ENCODE results near the gene ADAM10.

Gene ADAM10

GRCh38 chr15:58726867-58727266 is 22.6 kb downstream of the ADAM10 start:
- TF ChIP-seq, protein P1, sequence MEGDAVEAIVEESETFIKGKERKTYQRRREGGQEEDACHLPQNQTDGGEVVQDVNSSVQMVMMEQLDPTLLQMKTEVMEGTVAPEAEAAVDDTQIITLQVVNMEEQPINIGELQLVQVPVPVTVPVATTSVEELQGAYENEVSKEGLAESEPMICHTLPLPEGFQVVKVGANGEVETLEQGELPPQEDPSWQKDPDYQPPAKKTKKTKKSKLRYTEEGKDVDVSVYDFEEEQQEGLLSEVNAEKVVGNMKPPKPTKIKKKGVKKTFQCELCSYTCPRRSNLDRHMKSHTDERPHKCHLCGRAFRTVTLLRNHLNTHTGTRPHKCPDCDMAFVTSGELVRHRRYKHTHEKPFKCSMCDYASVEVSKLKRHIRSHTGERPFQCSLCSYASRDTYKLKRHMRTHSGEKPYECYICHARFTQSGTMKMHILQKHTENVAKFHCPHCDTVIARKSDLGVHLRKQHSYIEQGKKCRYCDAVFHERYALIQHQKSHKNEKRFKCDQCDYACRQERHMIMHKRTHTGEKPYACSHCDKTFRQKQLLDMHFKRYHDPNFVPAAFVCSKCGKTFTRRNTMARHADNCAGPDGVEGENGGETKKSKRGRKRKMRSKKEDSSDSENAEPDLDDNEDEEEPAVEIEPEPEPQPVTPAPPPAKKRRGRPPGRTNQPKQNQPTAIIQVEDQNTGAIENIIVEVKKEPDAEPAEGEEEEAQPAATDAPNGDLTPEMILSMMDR (conservative IDR thresholded peaks at IDR 0.05; ENCODE audit: low read depth), result no peak
- ChIA-PET CTCF (no interaction called here), POLR2A (ENCODE audit: low non-redundant PET) (interaction anchor here (0.7 kb wide), 1 partner anchor 30 kb away, joined by 7 read pairs; no protein-coding TSS in a partner anchor)
- no peak overlapping the region; the same call in 1 of the 2 replicates for H3K27ac ChIP-seq
- no peak for DNase-seq (ENCODE audit: low spot score)

DNA sequence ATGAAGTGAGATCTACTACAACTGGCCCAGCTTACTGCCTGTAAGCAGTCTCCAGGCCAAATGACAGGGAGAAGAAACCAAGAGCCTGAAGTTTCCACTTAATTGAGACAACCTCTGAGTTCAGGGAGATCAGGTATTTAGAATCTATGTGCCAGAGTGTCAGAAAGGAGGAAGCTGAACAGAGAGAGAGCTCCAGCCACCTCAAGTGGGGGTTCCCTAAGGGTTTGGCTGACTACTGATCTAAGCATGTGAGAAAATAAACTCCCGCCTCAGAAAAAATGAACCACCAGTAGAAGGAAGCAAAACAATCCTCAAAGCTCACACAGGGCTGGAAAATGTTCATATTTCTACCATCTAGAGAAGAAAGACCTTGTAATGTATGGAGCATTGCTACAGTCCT is 25.0 kb downstream of the ADAM10 start:
- H3K27ac ChIP-seq, result no peak overlapping the region
- CTCF ChIA-PET, result interaction anchor here (0.6 kb wide), 1 partner anchor 22 kb away, joined by 3 read pairs; no protein-coding TSS in a partner anchor
- POLR2A ChIA-PET (ENCODE audit: low non-redundant PET), result no interaction called here
- DNase-seq (ENCODE audit: low spot score), result no peak
- TF ChIP-seq, protein P1 (conservative IDR thresholded peaks at IDR 0.05; ENCODE audit: low read depth), result no peak

DNA sequence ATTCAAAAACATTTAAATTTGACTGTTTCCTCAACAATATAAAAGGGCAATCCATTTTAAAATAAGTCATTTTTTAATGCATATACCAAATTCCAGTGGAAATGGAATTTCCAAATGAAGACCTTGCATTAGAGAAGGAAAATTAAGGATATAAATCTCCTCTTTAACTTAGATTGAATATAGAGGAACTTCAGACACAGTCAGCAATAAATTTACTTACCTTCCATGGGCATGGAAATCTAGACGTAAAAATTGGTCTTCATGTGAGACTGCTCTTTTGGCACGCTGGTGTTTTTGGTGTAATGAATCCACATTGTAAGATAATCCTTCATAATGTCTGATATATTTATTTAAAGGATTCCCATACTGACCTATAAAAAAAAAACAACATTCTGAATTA is 32.1 kb downstream of the ADAM10 start:
- ChIA-PET POLR2A (ENCODE audit: low non-redundant PET) (no interaction called here), CTCF (no interaction called here)
- TF ChIP-seq, protein P1 (conservative IDR thresholded peaks at IDR 0.05; ENCODE audit: low read depth), result no peak

DNA sequence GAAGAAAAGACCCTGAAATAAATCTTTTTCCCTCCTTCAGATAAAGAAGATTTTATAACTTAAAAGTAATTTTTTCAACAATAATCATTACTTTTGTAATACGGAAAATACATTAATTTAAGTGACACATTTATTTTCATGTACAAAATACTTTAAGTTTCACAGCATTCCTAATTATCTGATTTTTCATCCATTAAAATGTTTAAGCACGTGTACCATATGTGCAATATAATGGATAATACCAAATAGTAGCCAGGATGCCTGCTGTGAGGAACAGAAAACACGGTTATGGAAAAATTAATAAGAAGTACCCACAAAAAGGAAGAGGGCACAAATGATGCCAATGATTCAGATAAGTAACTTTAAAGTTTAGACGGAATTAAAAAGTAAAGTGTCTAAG is 33.5 kb downstream of the ADAM10 start:
- CTCF ChIA-PET, result no interaction called here
- H3K27ac ChIP-seq, result no peak overlapping the region
- TF ChIP-seq, protein P1 (conservative IDR thresholded peaks at IDR 0.05; ENCODE audit: low read depth), result no peak
- POLR2A ChIA-PET (ENCODE audit: low non-redundant PET), result no interaction called here
- no peak for DNase-seq (ENCODE audit: low spot score)

More for the DNA sequence above, 32.1 kb downstream of the ADAM10 start:
- H3K27ac ChIP-seq, result no peak overlapping the region
- DNase-seq (ENCODE audit: low spot score), result no peak

- POLR2A ChIA-PET (ENCODE audit: low non-redundant PET), result no interaction called here
- H3K27ac ChIP-seq, result no peak overlapping the region
- DNase-seq (ENCODE audit: low spot score), result no peak
- TF ChIP-seq, protein P1 (conservative IDR thresholded peaks at IDR 0.05; ENCODE audit: low read depth), result no peak
- CTCF ChIA-PET, result no interaction called here
Measured at GRCh38 chr15:58715266-58715917, 34.1 kb downstream of the ADAM10 start.

DNA sequence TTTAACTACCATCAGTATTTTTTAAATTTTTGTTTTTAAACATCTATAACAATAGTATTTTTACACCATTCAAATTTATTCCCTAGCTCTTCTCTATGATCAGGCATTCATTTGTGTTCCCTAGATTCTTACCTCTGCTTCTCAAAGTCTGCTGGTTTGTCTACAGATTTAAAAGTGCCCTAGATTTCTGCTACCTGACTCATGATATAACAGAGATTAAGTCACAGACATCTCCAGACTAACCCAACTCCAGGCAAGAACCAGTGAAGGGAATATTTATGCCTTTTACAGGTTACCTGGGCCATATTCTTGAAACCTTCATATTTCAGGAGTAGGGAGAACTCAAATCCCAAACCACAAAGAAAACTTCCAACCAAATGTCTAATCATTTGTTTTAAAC is 38.8 kb downstream of the ADAM10 start:
- no peak for DNase-seq (ENCODE audit: low spot score)
- TF ChIP-seq, protein P1 (conservative IDR thresholded peaks at IDR 0.05; ENCODE audit: low read depth), result no peak
- POLR2A ChIA-PET (ENCODE audit: low non-redundant PET), result no interaction called here
- CTCF ChIA-PET, result interaction anchor here (0.5 kb wide), 1 partner anchor 1050 kb away, joined by 3 read pairs; no protein-coding TSS in a partner anchor
- no peak overlapping the region for H3K27ac ChIP-seq

All from RWPE1 (cell line).